HepG2 (cell line): Measurements from ENCODE around the gene NUTF2. TPM values are rescaled to one million over a fixed set of nuclear protein-coding genes. Genes with fewer than 3 reads are reported as not detected.

Experiments
- KLF6 ChIP-seq: IDR thresholded peaks from 2 replicates; pipeline ENCODE4 v1.8.0; 2016; ENCODE audit warnings: missing biosample characterization, missing genetic modification reagents
- NFYC ChIP-seq: IDR thresholded peaks from 2 replicates; pipeline ENCODE4 v1.6.1; 2016; ENCODE audit warnings: missing genetic modification reagents, missing compliant biosample characterization
- ZNF101 ChIP-seq: sonication (generic); formaldehyde crosslinking; IDR thresholded peaks from 2 replicates; pipeline ENCODE4 v1.4.0; 2020; ENCODE audit warnings: mild to moderate bottlenecking, low read depth, missing genetic modification reagents, borderline replicate concordance
- ZNF530 ChIP-seq: sonication (generic); formaldehyde crosslinking; IDR thresholded peaks from 2 replicates; pipeline ENCODE4 v1.5.0; 2020; ENCODE audit warnings: low read depth, mild to moderate bottlenecking, missing genetic modification reagents
- ZNF629 ChIP-seq: sonication (generic); formaldehyde crosslinking; conservative IDR thresholded peaks from 2 replicates; pipeline ENCODE4 v1.5.0; 2020; ENCODE audit warnings: missing genetic modification reagents
- ZNF7 ChIP-seq: IDR thresholded peaks from 2 replicates; pipeline ENCODE4 v1.6.1; 2016; ENCODE audit warnings: missing biosample characterization, missing genetic modification reagents
- ZNF776 ChIP-seq: sonication (generic); formaldehyde crosslinking; IDR thresholded peaks from 2 replicates; pipeline ENCODE4 v1.4.0; 2020; ENCODE audit warnings: mild to moderate bottlenecking, missing genetic modification reagents
- polyA plus RNA-seq, 8 experiments: library from polyadenylated mRNA; depleted of rRNA in 3 of 8; stranded (reverse) in 7 of 8; unstranded in 1 of 8; fragments of >200 nt; fragmentation: Illumina TruSeq in 4 of 8; extraction: Trizol in 4 of 8; gene quantifications; 2 replicates each; pipeline versions ENCODE4 v1.2.1 to v1.2.3, GENCODE V29; 2011 to 2016; ENCODE audit warnings: low read depth in 4 of 8, missing spikeins in 1 of 8, mixed read lengths in 1 of 8; ENCODE audit not compliant: insufficient read depth in 1 of 8
- total RNA-seq, 5 experiments: library from RNA; depleted of rRNA; stranded (reverse); fragments of >200 nt; fragmentation: Illumina TruSeq; extraction: Trizol; gene quantifications; 2 replicates each; pipeline ENCODE4 v1.2.3, GENCODE V29; 2016; ENCODE audit warnings: low read depth in 1 of 5
- TF ChIP-seq, protein P1 (sequence below): sonication (generic); formaldehyde crosslinking; IDR thresholded peaks from 2 replicates; pipeline ENCODE4 v1.4.0; 2020; ENCODE audit warnings: missing genetic modification reagents, borderline replicate concordance
- TF ChIP-seq, protein P2 (sequence below): sonication (generic); formaldehyde crosslinking; IDR thresholded peaks from 2 replicates; pipeline ENCODE4 v1.4.0; 2020; ENCODE audit warnings: mild to moderate bottlenecking, missing genetic modification reagents
- TF ChIP-seq, protein P3 (sequence below), 2 experiments: sonication (generic) in 1 of 2; formaldehyde crosslinking in 1 of 2; IDR thresholded peaks; 2 replicates each; pipeline versions ENCODE4 v1.5.1 to v1.6.1; 2011 to 2020; ENCODE audit warnings: borderline replicate concordance in 1 of 2, low read depth in 1 of 2, low read length in 1 of 2, mild to moderate bottlenecking in 1 of 2, missing genetic modification reagents in 1 of 2, moderate library complexity in 1 of 2
- TF ChIP-seq, protein P4 (sequence below): sonication (generic); formaldehyde crosslinking; IDR thresholded peaks from 2 replicates; pipeline ENCODE4 v1.5.0; 2020; ENCODE audit warnings: missing genetic modification reagents
- TF ChIP-seq, protein P5 (sequence below): sonication (generic); formaldehyde crosslinking; IDR thresholded peaks from 2 replicates; pipeline ENCODE4 v1.4.0; 2020; ENCODE audit warnings: missing genetic modification reagents, borderline replicate concordance

The NUTF2 gene
- total and polyA plus RNA-seq, 2 of the 13 experiments (the other 11 are each of a cell fraction or from before 2014, with no cell fraction given) = 168 to 214 TPM

DNA sequence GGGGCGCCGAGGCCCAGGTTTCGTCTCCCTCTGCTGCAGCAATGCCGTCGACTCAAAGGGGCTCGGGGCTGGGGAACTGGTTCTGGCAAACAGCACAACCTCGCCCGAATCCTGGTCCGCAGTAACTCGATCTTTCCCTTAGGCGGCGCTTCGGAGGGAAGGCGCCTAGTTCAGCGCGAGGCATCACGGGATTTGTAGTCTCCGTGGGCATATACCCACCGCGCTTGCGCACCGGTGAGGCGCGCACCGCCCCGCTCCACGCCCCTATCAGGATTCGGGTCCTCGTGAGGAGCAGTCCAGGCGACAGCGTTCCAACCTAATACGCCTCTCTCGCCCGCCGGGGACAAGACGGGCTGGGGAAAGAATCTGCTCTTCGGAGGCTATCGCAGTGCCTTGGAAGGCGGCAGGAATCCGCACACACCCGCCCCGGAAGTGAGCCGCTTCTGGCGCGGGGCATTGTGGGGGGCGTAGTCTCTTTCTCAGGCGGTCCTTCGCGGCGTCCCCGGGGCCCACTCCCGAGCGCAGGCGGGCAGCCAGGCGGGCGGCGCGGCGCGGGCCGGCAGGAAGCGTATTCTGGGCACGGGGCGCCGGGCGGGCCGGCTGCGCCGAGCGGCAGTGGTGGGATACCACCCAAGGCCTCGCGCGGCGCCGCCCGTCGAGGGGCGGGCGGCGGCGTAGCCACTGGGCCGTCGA, 4.8 kb upstream of the NUTF2 start, which contains the start of gene THAP11 (continued):
- TF ChIP-seq, protein P1, sequence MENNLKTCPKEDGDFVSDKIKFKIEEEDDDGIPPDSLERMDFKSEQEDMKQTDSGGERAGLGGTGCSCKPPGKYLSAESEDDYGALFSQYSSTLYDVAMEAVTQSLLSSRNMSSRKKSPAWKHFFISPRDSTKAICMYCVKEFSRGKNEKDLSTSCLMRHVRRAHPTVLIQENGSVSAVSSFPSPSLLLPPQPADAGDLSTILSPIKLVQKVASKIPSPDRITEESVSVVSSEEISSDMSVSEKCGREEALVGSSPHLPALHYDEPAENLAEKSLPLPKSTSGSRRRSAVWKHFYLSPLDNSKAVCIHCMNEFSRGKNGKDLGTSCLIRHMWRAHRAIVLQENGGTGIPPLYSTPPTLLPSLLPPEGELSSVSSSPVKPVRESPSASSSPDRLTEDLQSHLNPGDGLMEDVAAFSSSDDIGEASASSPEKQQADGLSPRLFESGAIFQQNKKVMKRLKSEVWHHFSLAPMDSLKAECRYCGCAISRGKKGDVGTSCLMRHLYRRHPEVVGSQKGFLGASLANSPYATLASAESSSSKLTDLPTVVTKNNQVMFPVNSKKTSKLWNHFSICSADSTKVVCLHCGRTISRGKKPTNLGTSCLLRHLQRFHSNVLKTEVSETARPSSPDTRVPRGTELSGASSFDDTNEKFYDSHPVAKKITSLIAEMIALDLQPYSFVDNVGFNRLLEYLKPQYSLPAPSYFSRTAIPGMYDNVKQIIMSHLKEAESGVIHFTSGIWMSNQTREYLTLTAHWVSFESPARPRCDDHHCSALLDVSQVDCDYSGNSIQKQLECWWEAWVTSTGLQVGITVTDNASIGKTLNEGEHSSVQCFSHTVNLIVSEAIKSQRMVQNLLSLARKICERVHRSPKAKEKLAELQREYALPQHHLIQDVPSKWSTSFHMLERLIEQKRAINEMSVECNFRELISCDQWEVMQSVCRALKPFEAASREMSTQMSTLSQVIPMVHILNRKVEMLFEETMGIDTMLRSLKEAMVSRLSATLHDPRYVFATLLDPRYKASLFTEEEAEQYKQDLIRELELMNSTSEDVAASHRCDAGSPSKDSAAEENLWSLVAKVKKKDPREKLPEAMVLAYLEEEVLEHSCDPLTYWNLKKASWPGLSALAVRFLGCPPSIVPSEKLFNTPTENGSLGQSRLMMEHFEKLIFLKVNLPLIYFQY (CRISPR knock-in tag) = peak; percentile 70
- TF ChIP-seq, protein P2, sequence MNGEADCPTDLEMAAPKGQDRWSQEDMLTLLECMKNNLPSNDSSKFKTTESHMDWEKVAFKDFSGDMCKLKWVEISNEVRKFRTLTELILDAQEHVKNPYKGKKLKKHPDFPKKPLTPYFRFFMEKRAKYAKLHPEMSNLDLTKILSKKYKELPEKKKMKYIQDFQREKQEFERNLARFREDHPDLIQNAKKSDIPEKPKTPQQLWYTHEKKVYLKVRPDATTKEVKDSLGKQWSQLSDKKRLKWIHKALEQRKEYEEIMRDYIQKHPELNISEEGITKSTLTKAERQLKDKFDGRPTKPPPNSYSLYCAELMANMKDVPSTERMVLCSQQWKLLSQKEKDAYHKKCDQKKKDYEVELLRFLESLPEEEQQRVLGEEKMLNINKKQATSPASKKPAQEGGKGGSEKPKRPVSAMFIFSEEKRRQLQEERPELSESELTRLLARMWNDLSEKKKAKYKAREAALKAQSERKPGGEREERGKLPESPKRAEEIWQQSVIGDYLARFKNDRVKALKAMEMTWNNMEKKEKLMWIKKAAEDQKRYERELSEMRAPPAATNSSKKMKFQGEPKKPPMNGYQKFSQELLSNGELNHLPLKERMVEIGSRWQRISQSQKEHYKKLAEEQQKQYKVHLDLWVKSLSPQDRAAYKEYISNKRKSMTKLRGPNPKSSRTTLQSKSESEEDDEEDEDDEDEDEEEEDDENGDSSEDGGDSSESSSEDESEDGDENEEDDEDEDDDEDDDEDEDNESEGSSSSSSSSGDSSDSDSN = no peak; the same call in 1 of the 2 replicates
- TF ChIP-seq ZNF776 (CRISPR knock-in tag) = peak; percentile 72; the same call in 1 of the 2 replicates
- TF ChIP-seq, protein P3, sequence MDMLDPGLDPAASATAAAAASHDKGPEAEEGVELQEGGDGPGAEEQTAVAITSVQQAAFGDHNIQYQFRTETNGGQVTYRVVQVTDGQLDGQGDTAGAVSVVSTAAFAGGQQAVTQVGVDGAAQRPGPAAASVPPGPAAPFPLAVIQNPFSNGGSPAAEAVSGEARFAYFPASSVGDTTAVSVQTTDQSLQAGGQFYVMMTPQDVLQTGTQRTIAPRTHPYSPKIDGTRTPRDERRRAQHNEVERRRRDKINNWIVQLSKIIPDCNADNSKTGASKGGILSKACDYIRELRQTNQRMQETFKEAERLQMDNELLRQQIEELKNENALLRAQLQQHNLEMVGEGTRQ (IDR thresholded peaks at IDR 0.05; ENCODE audit: low read depth, low read length) = no peak
- TF ChIP-seq, protein P3 (CRISPR knock-in tag; IDR thresholded peaks at IDR 0.05; ENCODE audit: borderline replicate concordance) = no peak
- TF ChIP-seq ZNF7 (CRISPR knock-in tag) = no peak
- peak; percentile 78 for TF ChIP-seq KLF6 (CRISPR knock-in tag)
- peak; percentile 60; the same call in 1 of the 2 replicates for TF ChIP-seq NFYC (CRISPR knock-in tag)
- TF ChIP-seq, protein P4, sequence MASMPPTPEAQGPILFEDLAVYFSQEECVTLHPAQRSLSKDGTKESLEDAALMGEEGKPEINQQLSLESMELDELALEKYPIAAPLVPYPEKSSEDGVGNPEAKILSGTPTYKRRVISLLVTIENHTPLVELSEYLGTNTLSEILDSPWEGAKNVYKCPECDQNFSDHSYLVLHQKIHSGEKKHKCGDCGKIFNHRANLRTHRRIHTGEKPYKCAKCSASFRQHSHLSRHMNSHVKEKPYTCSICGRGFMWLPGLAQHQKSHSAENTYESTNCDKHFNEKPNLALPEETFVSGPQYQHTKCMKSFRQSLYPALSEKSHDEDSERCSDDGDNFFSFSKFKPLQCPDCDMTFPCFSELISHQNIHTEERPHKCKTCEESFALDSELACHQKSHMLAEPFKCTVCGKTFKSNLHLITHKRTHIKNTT (CRISPR knock-in tag) = no peak
- TF ChIP-seq ZNF101 (CRISPR knock-in tag) = no peak
- no peak for TF ChIP-seq ZNF629 (CRISPR knock-in tag)
- TF ChIP-seq ZNF530 (CRISPR knock-in tag) = no peak
- TF ChIP-seq, protein P5, sequence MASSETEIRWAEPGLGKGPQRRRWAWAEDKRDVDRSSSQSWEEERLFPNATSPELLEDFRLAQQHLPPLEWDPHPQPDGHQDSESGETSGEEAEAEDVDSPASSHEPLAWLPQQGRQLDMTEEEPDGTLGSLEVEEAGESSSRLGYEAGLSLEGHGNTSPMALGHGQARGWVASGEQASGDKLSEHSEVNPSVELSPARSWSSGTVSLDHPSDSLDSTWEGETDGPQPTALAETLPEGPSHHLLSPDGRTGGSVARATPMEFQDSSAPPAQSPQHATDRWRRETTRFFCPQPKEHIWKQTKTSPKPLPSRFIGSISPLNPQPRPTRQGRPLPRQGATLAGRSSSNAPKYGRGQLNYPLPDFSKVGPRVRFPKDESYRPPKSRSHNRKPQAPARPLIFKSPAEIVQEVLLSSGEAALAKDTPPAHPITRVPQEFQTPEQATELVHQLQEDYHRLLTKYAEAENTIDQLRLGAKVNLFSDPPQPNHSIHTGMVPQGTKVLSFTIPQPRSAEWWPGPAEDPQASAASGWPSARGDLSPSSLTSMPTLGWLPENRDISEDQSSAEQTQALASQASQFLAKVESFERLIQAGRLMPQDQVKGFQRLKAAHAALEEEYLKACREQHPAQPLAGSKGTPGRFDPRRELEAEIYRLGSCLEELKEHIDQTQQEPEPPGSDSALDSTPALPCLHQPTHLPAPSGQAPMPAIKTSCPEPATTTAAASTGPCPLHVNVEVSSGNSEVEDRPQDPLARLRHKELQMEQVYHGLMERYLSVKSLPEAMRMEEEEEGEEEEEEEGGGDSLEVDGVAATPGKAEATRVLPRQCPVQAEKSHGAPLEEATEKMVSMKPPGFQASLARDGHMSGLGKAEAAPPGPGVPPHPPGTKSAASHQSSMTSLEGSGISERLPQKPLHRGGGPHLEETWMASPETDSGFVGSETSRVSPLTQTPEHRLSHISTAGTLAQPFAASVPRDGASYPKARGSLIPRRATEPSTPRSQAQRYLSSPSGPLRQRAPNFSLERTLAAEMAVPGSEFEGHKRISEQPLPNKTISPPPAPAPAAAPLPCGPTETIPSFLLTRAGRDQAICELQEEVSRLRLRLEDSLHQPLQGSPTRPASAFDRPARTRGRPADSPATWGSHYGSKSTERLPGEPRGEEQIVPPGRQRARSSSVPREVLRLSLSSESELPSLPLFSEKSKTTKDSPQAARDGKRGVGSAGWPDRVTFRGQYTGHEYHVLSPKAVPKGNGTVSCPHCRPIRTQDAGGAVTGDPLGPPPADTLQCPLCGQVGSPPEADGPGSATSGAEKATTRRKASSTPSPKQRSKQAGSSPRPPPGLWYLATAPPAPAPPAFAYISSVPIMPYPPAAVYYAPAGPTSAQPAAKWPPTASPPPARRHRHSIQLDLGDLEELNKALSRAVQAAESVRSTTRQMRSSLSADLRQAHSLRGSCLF (CRISPR knock-in tag) = no peak
